ENCODE data around the gene CBFA2T3. TPM values are rescaled to one million over a fixed set of nuclear protein-coding genes. Genes with fewer than 3 reads are reported as not detected.

The CBFA2T3 gene
- total and polyA plus RNA-seq, 2 of the 8 experiments (the other 6 are each of a cell fraction or from before 2014, with no cell fraction given): 0.51 to 1.3 TPM

DNA sequence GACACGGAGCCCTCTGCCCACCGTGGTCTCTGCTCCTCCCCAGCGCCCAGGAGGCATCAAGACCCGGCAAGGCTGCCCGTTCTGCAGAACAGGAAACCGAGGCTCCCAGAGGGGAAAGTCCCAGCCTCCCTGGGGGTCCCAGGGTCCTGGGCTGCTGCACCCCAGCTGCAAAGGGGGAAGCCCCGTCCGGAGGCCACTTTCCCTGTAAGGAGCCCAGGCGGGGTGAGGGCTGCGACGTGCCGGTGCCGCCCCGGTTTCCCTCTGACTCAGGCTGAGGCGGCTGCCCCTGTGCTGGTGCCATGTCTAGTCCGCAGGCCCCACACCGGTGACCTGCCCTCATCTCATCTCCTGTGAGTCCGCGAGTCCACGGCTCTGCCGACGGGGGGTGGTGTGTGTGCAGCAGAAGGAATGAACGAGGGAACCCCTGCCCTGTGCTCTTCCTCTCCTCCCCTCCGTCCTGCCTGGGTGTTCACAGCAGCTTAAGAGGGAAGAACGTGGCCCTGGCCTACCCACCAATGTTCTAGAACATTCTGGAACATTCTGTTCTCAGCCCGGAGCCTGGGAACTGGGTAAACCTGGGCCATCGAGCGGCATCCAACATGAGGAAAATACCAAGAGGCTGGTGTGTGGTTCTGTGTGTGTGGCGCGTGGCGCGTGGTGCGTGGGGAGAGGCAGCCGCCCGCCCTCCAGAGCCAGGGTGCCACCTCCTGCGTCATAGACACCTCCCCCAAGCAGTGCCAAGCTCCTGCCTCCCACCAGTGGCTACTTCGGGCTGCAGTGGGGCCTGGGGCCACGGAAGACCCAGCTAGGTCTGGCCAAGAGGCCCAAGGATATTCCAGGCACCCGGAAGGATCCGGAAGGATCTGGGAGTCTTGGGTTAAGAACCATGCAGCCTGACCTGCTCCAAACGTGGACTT lies 7.0 kb upstream of the CBFA2T3 start (continued):
- TF ChIP-seq, protein P1, sequence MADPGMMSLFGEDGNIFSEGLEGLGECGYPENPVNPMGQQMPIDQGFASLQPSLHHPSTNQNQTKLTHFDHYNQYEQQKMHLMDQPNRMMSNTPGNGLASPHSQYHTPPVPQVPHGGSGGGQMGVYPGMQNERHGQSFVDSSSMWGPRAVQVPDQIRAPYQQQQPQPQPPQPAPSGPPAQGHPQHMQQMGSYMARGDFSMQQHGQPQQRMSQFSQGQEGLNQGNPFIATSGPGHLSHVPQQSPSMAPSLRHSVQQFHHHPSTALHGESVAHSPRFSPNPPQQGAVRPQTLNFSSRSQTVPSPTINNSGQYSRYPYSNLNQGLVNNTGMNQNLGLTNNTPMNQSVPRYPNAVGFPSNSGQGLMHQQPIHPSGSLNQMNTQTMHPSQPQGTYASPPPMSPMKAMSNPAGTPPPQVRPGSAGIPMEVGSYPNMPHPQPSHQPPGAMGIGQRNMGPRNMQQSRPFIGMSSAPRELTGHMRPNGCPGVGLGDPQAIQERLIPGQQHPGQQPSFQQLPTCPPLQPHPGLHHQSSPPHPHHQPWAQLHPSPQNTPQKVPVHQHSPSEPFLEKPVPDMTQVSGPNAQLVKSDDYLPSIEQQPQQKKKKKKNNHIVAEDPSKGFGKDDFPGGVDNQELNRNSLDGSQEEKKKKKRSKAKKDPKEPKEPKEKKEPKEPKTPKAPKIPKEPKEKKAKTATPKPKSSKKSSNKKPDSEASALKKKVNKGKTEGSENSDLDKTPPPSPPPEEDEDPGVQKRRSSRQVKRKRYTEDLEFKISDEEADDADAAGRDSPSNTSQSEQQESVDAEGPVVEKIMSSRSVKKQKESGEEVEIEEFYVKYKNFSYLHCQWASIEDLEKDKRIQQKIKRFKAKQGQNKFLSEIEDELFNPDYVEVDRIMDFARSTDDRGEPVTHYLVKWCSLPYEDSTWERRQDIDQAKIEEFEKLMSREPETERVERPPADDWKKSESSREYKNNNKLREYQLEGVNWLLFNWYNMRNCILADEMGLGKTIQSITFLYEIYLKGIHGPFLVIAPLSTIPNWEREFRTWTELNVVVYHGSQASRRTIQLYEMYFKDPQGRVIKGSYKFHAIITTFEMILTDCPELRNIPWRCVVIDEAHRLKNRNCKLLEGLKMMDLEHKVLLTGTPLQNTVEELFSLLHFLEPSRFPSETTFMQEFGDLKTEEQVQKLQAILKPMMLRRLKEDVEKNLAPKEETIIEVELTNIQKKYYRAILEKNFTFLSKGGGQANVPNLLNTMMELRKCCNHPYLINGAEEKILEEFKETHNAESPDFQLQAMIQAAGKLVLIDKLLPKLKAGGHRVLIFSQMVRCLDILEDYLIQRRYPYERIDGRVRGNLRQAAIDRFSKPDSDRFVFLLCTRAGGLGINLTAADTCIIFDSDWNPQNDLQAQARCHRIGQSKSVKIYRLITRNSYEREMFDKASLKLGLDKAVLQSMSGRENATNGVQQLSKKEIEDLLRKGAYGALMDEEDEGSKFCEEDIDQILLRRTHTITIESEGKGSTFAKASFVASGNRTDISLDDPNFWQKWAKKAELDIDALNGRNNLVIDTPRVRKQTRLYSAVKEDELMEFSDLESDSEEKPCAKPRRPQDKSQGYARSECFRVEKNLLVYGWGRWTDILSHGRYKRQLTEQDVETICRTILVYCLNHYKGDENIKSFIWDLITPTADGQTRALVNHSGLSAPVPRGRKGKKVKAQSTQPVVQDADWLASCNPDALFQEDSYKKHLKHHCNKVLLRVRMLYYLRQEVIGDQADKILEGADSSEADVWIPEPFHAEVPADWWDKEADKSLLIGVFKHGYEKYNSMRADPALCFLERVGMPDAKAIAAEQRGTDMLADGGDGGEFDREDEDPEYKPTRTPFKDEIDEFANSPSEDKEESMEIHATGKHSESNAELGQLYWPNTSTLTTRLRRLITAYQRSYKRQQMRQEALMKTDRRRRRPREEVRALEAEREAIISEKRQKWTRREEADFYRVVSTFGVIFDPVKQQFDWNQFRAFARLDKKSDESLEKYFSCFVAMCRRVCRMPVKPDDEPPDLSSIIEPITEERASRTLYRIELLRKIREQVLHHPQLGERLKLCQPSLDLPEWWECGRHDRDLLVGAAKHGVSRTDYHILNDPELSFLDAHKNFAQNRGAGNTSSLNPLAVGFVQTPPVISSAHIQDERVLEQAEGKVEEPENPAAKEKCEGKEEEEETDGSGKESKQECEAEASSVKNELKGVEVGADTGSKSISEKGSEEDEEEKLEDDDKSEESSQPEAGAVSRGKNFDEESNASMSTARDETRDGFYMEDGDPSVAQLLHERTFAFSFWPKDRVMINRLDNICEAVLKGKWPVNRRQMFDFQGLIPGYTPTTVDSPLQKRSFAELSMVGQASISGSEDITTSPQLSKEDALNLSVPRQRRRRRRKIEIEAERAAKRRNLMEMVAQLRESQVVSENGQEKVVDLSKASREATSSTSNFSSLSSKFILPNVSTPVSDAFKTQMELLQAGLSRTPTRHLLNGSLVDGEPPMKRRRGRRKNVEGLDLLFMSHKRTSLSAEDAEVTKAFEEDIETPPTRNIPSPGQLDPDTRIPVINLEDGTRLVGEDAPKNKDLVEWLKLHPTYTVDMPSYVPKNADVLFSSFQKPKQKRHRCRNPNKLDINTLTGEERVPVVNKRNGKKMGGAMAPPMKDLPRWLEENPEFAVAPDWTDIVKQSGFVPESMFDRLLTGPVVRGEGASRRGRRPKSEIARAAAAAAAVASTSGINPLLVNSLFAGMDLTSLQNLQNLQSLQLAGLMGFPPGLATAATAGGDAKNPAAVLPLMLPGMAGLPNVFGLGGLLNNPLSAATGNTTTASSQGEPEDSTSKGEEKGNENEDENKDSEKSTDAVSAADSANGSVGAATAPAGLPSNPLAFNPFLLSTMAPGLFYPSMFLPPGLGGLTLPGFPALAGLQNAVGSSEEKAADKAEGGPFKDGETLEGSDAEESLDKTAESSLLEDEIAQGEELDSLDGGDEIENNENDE (IDR thresholded peaks at IDR 0.05; ENCODE audit: insufficient replicate concordance, low read length): no peak
- TF ChIP-seq NANOG (IDR thresholded peaks at IDR 0.05; ENCODE audit: insufficient read depth, low read depth, low read length, poor library complexity, severe bottlenecking): no peak
- TF ChIP-seq ATF3 (IDR thresholded peaks at IDR 0.05; ENCODE audit: insufficient read depth, low read depth, low read length): no peak
- no peak for TF ChIP-seq SAP30 (IDR thresholded peaks at IDR 0.05; ENCODE audit: insufficient read depth, insufficient replicate concordance, low read length)
- no peak for TF ChIP-seq ZNF274 (IDR thresholded peaks at IDR 0.05; ENCODE audit: borderline replicate concordance, extremely low read depth, low read length)
- TF ChIP-seq RXRA (IDR thresholded peaks at IDR 0.05; ENCODE audit: insufficient read depth, low read depth, low read length): no peak
- TF ChIP-seq GABPA (IDR thresholded peaks at IDR 0.05; ENCODE audit: borderline replicate concordance, insufficient read depth, low read length): no peak
- no peak for TF ChIP-seq SIX5 (IDR thresholded peaks at IDR 0.05; ENCODE audit: low read depth, low read length)
